Activated CD4-positive, alpha-beta T cell treated with anti-CD3 and anti-CD28 coated beads for 4 hours (primary cell): ENCODE data around the gene GLIPR2.

ENCODE experiments used
- DNase-seq, 2 donors: peaks; one replicate each; pipeline ENCODE4 v3.0.0-alpha.2; 2020

Gene GLIPR2

DNA sequence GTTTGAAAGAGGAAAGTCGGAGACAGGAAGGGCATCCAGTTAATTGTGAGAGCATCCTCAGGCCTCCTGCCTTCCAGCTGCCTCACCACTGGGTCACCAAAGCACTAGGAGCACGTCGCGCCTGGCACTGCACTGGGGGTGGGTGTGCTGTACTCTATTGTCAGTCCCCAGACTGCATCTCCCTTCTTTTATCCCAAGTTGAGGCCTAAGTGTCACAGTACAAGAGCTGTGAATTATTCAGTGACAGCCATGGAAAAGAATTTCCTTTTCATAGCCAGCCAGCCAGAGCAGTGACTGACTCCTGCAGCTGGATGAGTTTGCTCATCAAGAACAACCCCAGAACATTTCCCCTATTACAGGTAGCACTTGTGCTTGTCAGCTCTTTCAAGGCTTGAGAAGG lies 70.5 kb downstream of the GLIPR2 start:
- no peak for DNase-seq

DNA sequence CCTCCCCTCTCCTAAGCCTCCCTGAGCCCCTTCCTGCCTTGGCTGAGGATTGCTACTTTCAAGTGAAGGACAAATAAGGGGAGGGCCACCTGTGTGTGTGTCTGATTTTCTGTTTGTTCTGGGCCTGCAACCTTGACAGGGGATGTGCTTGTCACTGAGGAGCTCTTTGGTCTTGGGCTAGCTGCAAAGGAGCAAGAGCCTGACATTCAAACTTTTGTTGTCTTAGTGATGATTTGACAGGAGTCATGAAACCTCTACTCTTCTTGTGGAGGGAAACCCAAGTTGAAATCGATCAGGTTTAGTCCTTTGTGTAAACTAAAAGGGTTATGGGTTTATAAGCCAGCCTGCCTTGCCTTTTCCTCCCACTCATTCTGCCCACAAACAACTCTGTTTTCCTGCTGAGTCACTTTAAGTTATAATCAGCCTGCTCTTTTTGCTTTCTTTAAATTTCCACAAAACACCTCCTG lies 71.0 kb downstream of the GLIPR2 start:
- DNase-seq, result peak in 1 of 2 donors; percentile 7

DNA sequence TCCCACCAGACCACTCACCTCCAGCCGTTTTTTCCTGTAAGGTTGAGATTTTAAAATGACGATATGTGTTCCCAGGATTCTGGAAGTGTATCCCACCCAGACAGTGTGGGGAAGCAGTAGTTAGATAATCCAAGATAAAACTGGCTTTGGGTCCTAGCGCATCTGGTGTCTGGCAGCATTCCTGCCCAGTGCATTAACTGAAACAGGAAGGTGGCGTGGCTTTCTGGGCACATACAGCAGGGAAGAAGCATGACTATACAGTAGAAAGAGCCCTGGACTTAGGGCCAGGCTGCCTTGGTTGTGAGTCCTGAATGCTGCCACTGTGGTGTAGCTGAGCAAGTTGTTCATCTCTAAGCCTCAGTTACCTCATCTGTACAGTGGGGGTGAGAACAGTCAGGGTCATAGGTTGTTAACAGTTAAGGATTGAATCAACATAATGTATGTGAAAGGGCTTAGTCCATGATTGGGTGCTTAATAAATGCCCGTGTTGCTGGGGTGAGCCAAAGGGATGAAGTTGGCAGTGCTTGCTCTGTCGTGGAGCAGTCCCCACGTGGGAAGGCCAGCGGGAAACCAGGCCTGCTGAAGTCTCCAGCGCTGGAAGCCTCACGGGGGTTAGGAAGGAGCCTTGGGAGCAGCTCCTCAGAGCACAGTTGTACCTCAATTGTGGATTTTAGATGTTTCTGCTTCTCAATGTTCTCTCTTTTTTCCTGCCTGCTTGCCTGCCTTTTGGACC lies 72.2 kb downstream of the GLIPR2 start:
- no peak for DNase-seq

DNA sequence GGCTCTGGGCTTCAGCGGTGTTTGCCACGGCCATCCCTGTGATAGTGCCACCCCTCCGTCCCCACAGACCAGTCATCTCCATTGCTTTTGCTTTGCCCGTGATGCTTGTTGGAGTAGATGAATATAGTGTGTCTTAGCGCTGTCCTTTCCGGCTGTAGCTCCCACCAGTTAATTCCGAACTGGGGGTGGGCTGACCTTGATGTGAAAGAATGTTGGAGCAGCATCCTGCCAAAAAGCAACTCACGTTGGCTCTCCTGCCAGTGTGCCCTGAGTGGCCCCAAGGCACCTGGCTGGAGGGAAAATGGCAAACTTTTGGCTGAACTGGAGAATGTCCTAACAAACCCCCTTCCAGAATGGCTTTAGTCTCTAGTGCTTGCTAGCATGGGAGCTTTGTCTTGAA lies 74.2 kb downstream of the GLIPR2 start:
- DNase-seq, result no peak

DNA sequence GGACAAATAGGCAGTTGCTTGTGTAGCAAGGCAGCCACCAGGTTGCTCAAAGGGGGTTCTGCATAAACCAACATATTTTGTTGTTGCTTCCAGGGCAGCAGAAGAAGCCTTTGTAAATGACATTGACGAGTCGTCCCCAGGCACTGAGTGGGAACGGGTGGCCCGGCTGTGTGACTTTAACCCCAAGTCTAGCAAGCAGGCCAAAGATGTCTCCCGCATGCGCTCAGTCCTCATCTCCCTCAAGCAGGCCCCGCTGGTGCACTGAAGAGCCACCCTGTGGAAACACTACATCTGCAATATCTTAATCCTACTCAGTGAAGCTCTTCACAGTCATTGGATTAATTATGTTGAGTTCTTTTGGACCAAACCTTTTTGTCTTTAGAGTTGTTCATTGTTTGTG lies 75.0 kb downstream of the GLIPR2 start:
- DNase-seq, result no peak

DNA sequence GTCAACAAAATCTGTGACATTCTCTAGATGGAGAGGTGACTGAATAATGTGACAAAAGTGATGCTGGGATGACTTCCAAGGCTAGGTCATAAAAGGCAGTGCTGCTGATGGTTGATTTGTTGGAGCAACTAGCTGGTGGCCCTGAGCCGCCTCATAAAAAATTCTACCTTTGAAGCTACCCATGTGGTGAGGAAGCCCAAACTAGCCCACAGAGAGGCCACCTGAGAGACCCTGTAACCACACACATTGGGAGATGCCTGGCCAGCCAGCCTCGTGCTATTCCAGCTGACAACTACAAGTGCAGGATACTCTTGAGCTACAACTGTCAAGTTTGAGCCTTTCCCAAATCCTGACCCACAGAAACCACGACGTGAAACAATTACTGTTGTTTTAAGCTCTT lies 76.9 kb downstream of the GLIPR2 start:
- no peak for DNase-seq
